Measurements from ENCODE around the gene PREB. TPM values are rescaled to one million over a fixed set of nuclear protein-coding genes. Genes with fewer than 3 reads are reported as not detected.
"Not testable (repeated sequence)": the region's sequence is repeated elsewhere in the genome, so short reads cannot be mapped to it uniquely, and the experiment has no call there.

The PREB gene
- 10 to 100 TPM; 60.0 to 65.3 TPM for total RNA-seq

GRCh38 chr2:27133905-27134780, at the start of gene PREB:
TSS of gene PREB (minus strand) at chr2:27134636. CDS start at chr2:27134421, 215 bp downstream.
- Mint-ChIP-seq H3K27me3 (no peaks in the 10 kb centered on the region), H3K4me3 (peak within 1 kb of the TSS; percentile 79), H3K9me3 (no peaks in the 10 kb centered on the region), H3K27ac (peak within 1 kb of the TSS; percentile 94), H3K4me1 (peaks cover 29% of the 10 kb centered on the region), H3K36me3 (ENCODE audit: low read depth) (peaks cover 28% of the 10 kb centered on the region)
- CTCF ChIA-PET, result interaction anchor here (0.5 to 2.5 kb wide), 12 partner anchors 8 to 1266 kb away, joined by 3 to 11 read pairs (median 4); partner anchors contain the start of gene ABHD1
- POLR2A ChIA-PET, result interaction anchor here (1.2 kb wide), 1 partner anchor 78 kb away, joined by 3 read pairs; the partner anchor contains the start of genes ATRAID and SLC5A6
- peak; percentile 98 for DNase-seq

- ChIA-PET CTCF (no interaction called here), POLR2A (no interaction called here)
- H3K4me1 Mint-ChIP-seq, result peaks cover 2% of the 10 kb centered on the region
- H3K36me3 Mint-ChIP-seq (ENCODE audit: low read depth), result no peaks in the 10 kb centered on the region
- no peak for DNase-seq
- no peak overlapping the region for H3K27ac Mint-ChIP-seq
- no peaks in the 10 kb centered on the region for H3K9me3 Mint-ChIP-seq
- peaks cover 34% of the 10 kb centered on the region for H3K27me3 Mint-ChIP-seq
- no peak overlapping the region for H3K4me3 Mint-ChIP-seq
Measured at GRCh38 chr2:27184115-27184514, 49.7 kb upstream of the PREB start.

- H3K9me3 Mint-ChIP-seq, result no peaks in the 10 kb centered on the region
- CTCF ChIA-PET, result interaction anchor here (0.6 to 1.3 kb wide), 2 partner anchors 166 to 1175 kb away, joined by 3 to 4 read pairs; no protein-coding TSS in a partner anchor
- H3K27me3 Mint-ChIP-seq, result peaks cover 44% of the 10 kb centered on the region
- no peaks in the 10 kb centered on the region for H3K36me3 Mint-ChIP-seq (ENCODE audit: low read depth)
- H3K4me1 Mint-ChIP-seq, result peaks cover 4% of the 10 kb centered on the region
- POLR2A ChIA-PET, result no interaction called here
- H3K4me3 Mint-ChIP-seq, result no peak overlapping the region
- DNase-seq, result no peak
- H3K27ac Mint-ChIP-seq, result no peak overlapping the region
Measured at GRCh38 chr2:27182346-27182745, 47.9 kb upstream of the PREB start.

GRCh38 chr2:27179344-27180000, 45.0 kb upstream of the PREB start:
- no peaks in the 10 kb centered on the region for H3K9me3 Mint-ChIP-seq
- ChIA-PET CTCF (no interaction called here), POLR2A (no interaction called here)
- peaks cover 4% of the 10 kb centered on the region for H3K4me1 Mint-ChIP-seq
- no peak overlapping the region for H3K4me3 Mint-ChIP-seq
- H3K36me3 Mint-ChIP-seq (ENCODE audit: low read depth), result no peaks in the 10 kb centered on the region
- no peak overlapping the region for H3K27ac Mint-ChIP-seq
- no peak for DNase-seq
- H3K27me3 Mint-ChIP-seq, result peaks cover 41% of the 10 kb centered on the region

GRCh38 chr2:27178469-27178868, 44.0 kb upstream of the PREB start:
- no peak for DNase-seq
- Mint-ChIP-seq H3K36me3 (ENCODE audit: low read depth) (no peaks in the 10 kb centered on the region), H3K4me1 (peaks cover 2% of the 10 kb centered on the region), H3K4me3 (no peak overlapping the region), H3K27ac (no peak overlapping the region), H3K9me3 (no peaks in the 10 kb centered on the region), H3K27me3 (peaks cover 34% of the 10 kb centered on the region)
- ChIA-PET CTCF (interaction anchor here (0.7 to 1.3 kb wide), 2 partner anchors 9 to 235 kb away, joined by 3 to 4 read pairs; no protein-coding TSS in a partner anchor), POLR2A (no interaction called here)

GRCh38 chr2:27177441-27178351, 43.3 kb upstream of the PREB start:
- no peak for DNase-seq
- H3K4me1 Mint-ChIP-seq, result peaks cover 2% of the 10 kb centered on the region
- H3K4me3 Mint-ChIP-seq, result no peak overlapping the region
- H3K36me3 Mint-ChIP-seq (ENCODE audit: low read depth), result no peaks in the 10 kb centered on the region
- no peaks in the 10 kb centered on the region for H3K9me3 Mint-ChIP-seq
- ChIA-PET POLR2A (no interaction called here), CTCF (interaction anchor here (0.7 to 1.3 kb wide), 2 partner anchors 8 to 235 kb away, joined by 3 to 4 read pairs; no protein-coding TSS in a partner anchor)
- peaks cover 34% of the 10 kb centered on the region for H3K27me3 Mint-ChIP-seq
- no peak overlapping the region for H3K27ac Mint-ChIP-seq

- H3K4me3 Mint-ChIP-seq; POLR2A ChIA-PET; H3K9me3 Mint-ChIP-seq; H3K27ac Mint-ChIP-seq; H3K4me1 Mint-ChIP-seq; DNase-seq; H3K36me3 Mint-ChIP-seq (ENCODE audit: low read depth): not testable (repeated sequence)
- H3K27me3 Mint-ChIP-seq, result peaks cover 34% of the 10 kb centered on the region
- CTCF ChIA-PET, result interaction anchor here (0.7 kb wide), 1 partner anchor 1312 kb away, joined by 3 read pairs; no protein-coding TSS in a partner anchor
Measured at GRCh38 chr2:27175781-27176180, 41.3 kb upstream of the PREB start.

- Mint-ChIP-seq H3K27ac (no peak overlapping the region), H3K4me3 (no peak overlapping the region), H3K4me1 (peaks cover 2% of the 10 kb centered on the region), H3K36me3 (ENCODE audit: low read depth) (no peaks in the 10 kb centered on the region), H3K27me3 (peaks cover 34% of the 10 kb centered on the region), H3K9me3 (no peaks in the 10 kb centered on the region)
- POLR2A ChIA-PET, result no interaction called here
- no peak for DNase-seq
- CTCF ChIA-PET, result no interaction called here
Measured at GRCh38 chr2:27175330-27175729, 40.9 kb upstream of the PREB start.

- peaks cover 4% of the 10 kb centered on the region for H3K4me1 Mint-ChIP-seq
- no peaks in the 10 kb centered on the region for H3K9me3 Mint-ChIP-seq
- H3K4me3 Mint-ChIP-seq, result no peak overlapping the region
- no peak for DNase-seq
- ChIA-PET CTCF (no interaction called here), POLR2A (no interaction called here)
- H3K27me3 Mint-ChIP-seq, result peaks cover 32% of the 10 kb centered on the region
- H3K27ac Mint-ChIP-seq, result no peak overlapping the region
- no peaks in the 10 kb centered on the region for H3K36me3 Mint-ChIP-seq (ENCODE audit: low read depth)
Measured at GRCh38 chr2:27174638-27175037, 40.2 kb upstream of the PREB start.

GRCh38 chr2:27171351-27171848, 37.0 kb upstream of the PREB start:
- Mint-ChIP-seq H3K4me3 (no peak overlapping the region), H3K27ac (no peak overlapping the region), H3K4me1 (peaks cover 7% of the 10 kb centered on the region), H3K27me3 (peaks cover 17% of the 10 kb centered on the region), H3K36me3 (ENCODE audit: low read depth) (no peaks in the 10 kb centered on the region), H3K9me3 (no peaks in the 10 kb centered on the region)
- ChIA-PET POLR2A (no interaction called here), CTCF (interaction anchor here (0.6 to 1.9 kb wide), 4 partner anchors 108 to 1015 kb away, joined by 3 to 8 read pairs (median 3); no protein-coding TSS in a partner anchor)
- no peak for DNase-seq

- DNase-seq, result no peak
- CTCF ChIA-PET, result interaction anchor here (0.6 to 1.9 kb wide), 14 partner anchors 10 to 1015 kb away, joined by 3 to 11 read pairs (median 3); no protein-coding TSS in a partner anchor
- no peak overlapping the region for H3K27ac Mint-ChIP-seq
- H3K36me3 Mint-ChIP-seq (ENCODE audit: low read depth), result no peaks in the 10 kb centered on the region
- no peaks in the 10 kb centered on the region for H3K9me3 Mint-ChIP-seq
- POLR2A ChIA-PET, result no interaction called here
- H3K4me1 Mint-ChIP-seq, result peaks cover 7% of the 10 kb centered on the region
- no peak overlapping the region for H3K4me3 Mint-ChIP-seq
- peaks cover 13% of the 10 kb centered on the region for H3K27me3 Mint-ChIP-seq
Measured at GRCh38 chr2:27170581-27171337, 36.3 kb upstream of the PREB start.
